Loucy (cell line): ENCODE data around the gene TTC31.

Experiments
- H2AFZ ChIP-seq: fragments of 200-600 bp; sonication (generic); 2 replicates; pipeline ENCODE4 v1.6.0; 2016; ENCODE audit warnings: antibody characterized with exemption, mild to moderate bottlenecking, low read length, moderate library complexity
- H3F3A ChIP-seq: fragments of 200-600 bp; 2 replicates; pipeline ENCODE4 v1.6.0; 2016; ENCODE audit warnings: antibody characterized with exemption, low read depth, mild to moderate bottlenecking
- H3K27me3 ChIP-seq: fragments of 200-600 bp; sonication (generic); 2 replicates; pipeline ENCODE4 v1.6.1; 2014; ENCODE audit warnings: low read length, mild to moderate bottlenecking; ENCODE audit not compliant: insufficient read depth, poor library complexity, severe bottlenecking
- H3K36me3 ChIP-seq: fragments of 200-600 bp; sonication (generic); 2 replicates; pipeline ENCODE4 v1.6.1; 2016; ENCODE audit warnings: low read length; ENCODE audit not compliant: insufficient read depth
- H3K4me1 ChIP-seq: fragments of 200-600 bp; sonication (generic); 2 replicates; pipeline ENCODE4 v1.5.1; 2014; ENCODE audit warnings: low read length, mild to moderate bottlenecking; ENCODE audit not compliant: insufficient read depth, poor library complexity, severe bottlenecking
- H3K4me2 ChIP-seq: fragments of 200-600 bp; sonication (generic); 2 replicates; pipeline ENCODE4 v1.6.0; 2014; ENCODE audit warnings: antibody characterized with exemption, low read length, low read depth, mild to moderate bottlenecking; ENCODE audit not compliant: poor library complexity, severe bottlenecking
- H3K4me3 ChIP-seq: fragments of 200-600 bp; sonication (generic); 2 replicates; pipeline ENCODE4 v1.5.1; 2014; ENCODE audit warnings: low read length, mild to moderate bottlenecking, mixed read lengths; ENCODE audit not compliant: poor library complexity, severe bottlenecking
- H3K79me2 ChIP-seq: fragments of 200-600 bp; sonication (generic); 2 replicates; pipeline ENCODE4 v1.6.1; 2014; ENCODE audit warnings: low read length; ENCODE audit not compliant: insufficient read depth
- H3K9ac ChIP-seq: fragments of 200-600 bp; sonication (generic); 2 replicates; pipeline ENCODE4 v1.6.0; 2014; ENCODE audit warnings: mild to moderate bottlenecking, low read depth, low read length, moderate library complexity; ENCODE audit not compliant: poor library complexity, severe bottlenecking
- H3K9me2 ChIP-seq: fragments of 200-600 bp; sonication (generic); replicated peaks from 2 replicates; pipeline ENCODE4 v1.6.1; 2016; ENCODE audit warnings: low read depth, low read length, mixed read lengths
- H3K9me3 ChIP-seq: fragments of 200-600 bp; sonication (generic); 2 replicates; pipeline ENCODE4 v1.6.1; 2014; ENCODE audit warnings: mild to moderate bottlenecking, antibody characterized with exemption, low read length, low read depth; ENCODE audit not compliant: insufficient read depth
- H4K20me1 ChIP-seq: fragments of 200-600 bp; sonication (generic); 2 replicates; pipeline ENCODE4 v1.6.0; 2014; ENCODE audit warnings: antibody characterized with exemption, low read length, mild to moderate bottlenecking; ENCODE audit not compliant: insufficient read depth, poor library complexity, severe bottlenecking
- EZH2phosphoT487 ChIP-seq: fragments of 200-600 bp; IDR thresholded peaks from 2 replicates; pipeline ENCODE4 v1.6.1; 2018; ENCODE audit warnings: antibody characterized with exemption, mild to moderate bottlenecking, moderate library complexity, borderline replicate concordance
- TF ChIP-seq, protein P1 (sequence below): fragments of 200-600 bp; sonication (generic); conservative IDR thresholded peaks from 2 replicates; pipeline ENCODE4 v1.5.1; 2014; ENCODE audit warnings: mild to moderate bottlenecking, antibody characterized with exemption, low read length

Gene TTC31

DNA sequence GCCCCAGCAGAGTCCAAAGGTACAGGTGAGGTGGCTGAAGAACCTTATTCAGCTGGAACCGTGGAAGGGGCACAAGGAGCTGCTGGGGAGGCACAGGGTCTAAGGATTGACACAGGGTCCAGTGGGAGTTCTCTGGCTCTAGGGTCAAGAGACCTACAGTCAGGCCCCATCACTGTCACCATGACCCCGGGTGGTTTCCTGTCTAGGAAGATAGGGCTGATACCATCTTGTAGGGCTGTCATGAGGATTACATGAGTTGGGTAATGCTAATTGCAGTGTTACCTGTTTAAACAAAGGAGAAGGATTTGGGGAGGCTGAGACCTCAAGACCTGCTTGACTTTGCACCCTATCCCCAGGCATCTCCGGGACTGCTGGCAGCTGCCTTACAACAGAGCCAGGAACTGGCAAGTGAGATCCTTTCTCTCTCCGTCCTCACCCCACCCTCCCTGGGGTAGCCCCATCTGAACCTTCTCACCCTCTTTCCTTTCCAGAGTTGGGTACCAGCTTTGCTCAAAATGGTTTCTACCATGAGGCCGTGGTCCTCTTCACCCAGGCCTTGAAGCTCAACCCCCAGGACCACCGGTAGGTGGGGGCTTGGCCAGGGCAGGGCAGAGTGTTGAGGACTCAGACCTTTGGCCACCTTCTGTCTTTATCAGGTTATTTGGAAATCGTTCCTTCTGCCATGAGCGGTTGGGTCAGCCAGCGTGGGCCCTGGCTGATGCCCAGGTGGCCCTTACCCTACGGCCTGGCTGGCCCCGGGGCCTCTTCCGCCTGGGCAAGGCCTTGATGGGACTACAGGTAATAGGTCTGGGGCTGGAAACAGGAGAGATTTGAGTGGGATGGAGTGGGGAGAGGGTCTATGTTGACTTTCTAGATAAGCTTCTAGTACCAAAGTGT, 9.0 kb downstream of the TTC31 start:
- H3K27me3 ChIP-seq = no peaks in the 10 kb centered on the region
- H3K4me2 ChIP-seq = no peak overlapping the region
- H2AFZ ChIP-seq = no peak overlapping the region
- no peaks in the 10 kb centered on the region for H3F3A ChIP-seq
- H3K9me2 ChIP-seq = no peaks in the 10 kb centered on the region
- no peak overlapping the region for H3K4me3 ChIP-seq
- peaks cover 40% of the 10 kb centered on the region; the same call in 1 of the 2 replicates for H3K36me3 ChIP-seq
- H3K9ac ChIP-seq = no peak overlapping the region
- TF ChIP-seq, protein P1, sequence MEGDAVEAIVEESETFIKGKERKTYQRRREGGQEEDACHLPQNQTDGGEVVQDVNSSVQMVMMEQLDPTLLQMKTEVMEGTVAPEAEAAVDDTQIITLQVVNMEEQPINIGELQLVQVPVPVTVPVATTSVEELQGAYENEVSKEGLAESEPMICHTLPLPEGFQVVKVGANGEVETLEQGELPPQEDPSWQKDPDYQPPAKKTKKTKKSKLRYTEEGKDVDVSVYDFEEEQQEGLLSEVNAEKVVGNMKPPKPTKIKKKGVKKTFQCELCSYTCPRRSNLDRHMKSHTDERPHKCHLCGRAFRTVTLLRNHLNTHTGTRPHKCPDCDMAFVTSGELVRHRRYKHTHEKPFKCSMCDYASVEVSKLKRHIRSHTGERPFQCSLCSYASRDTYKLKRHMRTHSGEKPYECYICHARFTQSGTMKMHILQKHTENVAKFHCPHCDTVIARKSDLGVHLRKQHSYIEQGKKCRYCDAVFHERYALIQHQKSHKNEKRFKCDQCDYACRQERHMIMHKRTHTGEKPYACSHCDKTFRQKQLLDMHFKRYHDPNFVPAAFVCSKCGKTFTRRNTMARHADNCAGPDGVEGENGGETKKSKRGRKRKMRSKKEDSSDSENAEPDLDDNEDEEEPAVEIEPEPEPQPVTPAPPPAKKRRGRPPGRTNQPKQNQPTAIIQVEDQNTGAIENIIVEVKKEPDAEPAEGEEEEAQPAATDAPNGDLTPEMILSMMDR = no peak
- no peak for TF ChIP-seq EZH2phosphoT487
- no peaks in the 10 kb centered on the region for H4K20me1 ChIP-seq
- no peaks in the 10 kb centered on the region for H3K9me3 ChIP-seq
- H3K79me2 ChIP-seq = no peaks in the 10 kb centered on the region
- H3K4me1 ChIP-seq = no peaks in the 10 kb centered on the region

DNA sequence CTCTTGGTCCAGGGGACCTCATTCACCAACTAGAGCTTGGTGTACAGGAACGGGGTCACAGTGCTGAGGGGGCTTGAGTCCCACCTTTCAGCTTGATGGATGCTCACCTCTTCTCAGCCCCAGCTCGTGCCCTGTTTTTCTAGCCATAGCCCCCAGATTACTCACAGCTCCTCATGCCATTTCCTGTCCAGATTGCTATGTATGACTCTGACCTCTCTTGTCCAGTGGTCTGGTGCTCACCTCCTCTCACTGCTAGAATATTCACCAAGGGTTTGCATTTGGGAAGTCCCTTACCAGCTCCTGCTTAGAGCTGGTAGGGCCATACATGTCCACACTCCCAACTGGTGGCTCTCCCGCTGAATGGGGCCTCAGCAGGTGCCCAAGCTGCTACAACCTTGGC, 10.7 kb downstream of the TTC31 start:
- H2AFZ ChIP-seq = no peak overlapping the region
- H3K36me3 ChIP-seq = peaks cover 40% of the 10 kb centered on the region; the same call in 1 of the 2 replicates
- H3K4me1 ChIP-seq = no peaks in the 10 kb centered on the region
- no peaks in the 10 kb centered on the region for H3K9me3 ChIP-seq
- no peak overlapping the region for H3K4me2 ChIP-seq
- H3K9ac ChIP-seq = no peak overlapping the region
- H3K9me2 ChIP-seq = no peaks in the 10 kb centered on the region
- H3K27me3 ChIP-seq = no peaks in the 10 kb centered on the region
- TF ChIP-seq, protein P1 = no peak
- no peak for TF ChIP-seq EZH2phosphoT487
- no peak overlapping the region for H3K4me3 ChIP-seq
- no peaks in the 10 kb centered on the region for H4K20me1 ChIP-seq
- no peaks in the 10 kb centered on the region for H3K79me2 ChIP-seq
- H3F3A ChIP-seq = no peaks in the 10 kb centered on the region

DNA sequence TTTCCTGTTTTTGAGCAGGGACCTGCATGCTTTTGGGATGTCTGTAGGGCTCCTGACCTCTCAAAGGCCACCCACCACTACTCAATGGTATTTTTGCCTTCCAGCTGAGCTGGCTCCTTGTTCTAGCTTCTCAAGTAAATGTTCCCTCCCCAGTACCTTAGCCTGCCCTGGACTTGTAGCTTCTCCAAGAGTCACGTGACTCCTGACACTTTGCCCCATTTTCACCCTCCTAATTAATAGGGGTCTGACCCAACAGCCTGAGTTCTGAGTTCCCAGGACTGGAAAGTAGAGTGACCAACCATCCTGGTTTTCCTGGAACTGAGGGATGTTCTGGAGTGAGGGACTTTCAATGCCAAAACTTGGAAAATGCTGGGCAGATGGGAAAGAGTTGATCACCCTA, 12.6 kb downstream of the TTC31 start:
- no peaks in the 10 kb centered on the region for H3K27me3 ChIP-seq
- H3K4me1 ChIP-seq = no peaks in the 10 kb centered on the region
- H3K79me2 ChIP-seq = no peaks in the 10 kb centered on the region
- H3K4me3 ChIP-seq = no peak overlapping the region
- TF ChIP-seq, protein P1 = no peak
- no peak for TF ChIP-seq EZH2phosphoT487
- H4K20me1 ChIP-seq = no peaks in the 10 kb centered on the region
- H3K9me3 ChIP-seq = no peaks in the 10 kb centered on the region
- no peaks in the 10 kb centered on the region for H3F3A ChIP-seq
- H3K4me2 ChIP-seq = no peak overlapping the region
- no peak overlapping the region for H2AFZ ChIP-seq
- no peaks in the 10 kb centered on the region for H3K9me2 ChIP-seq
- H3K36me3 ChIP-seq = peaks cover 36% of the 10 kb centered on the region; the same call in 1 of the 2 replicates
- H3K9ac ChIP-seq = no peak overlapping the region
